Uterus (tissue), 4 donors: Measurements from ENCODE around the gene RBM10. TPM values are rescaled to one million over a fixed set of nuclear protein-coding genes. Genes with fewer than 3 reads are reported as not detected.
"Not testable (repeated sequence)": the region's sequence is repeated elsewhere in the genome, so short reads cannot be mapped to it uniquely, and the experiment has no call there.

Experiments used
- DNase-seq, 2 donors: peaks; one replicate each; pipeline ENCODE4 v3.0.0-alpha.2; 2019 to 2020
- H3K27ac ChIP-seq, 2 donors: fragments of 200-600 bp; sonication (generic); 1 replicate in 1 of 2; 2 replicates in 1 of 2; pipeline ENCODE4 v1.5.1; 2016 to 2018
- H3K27me3 ChIP-seq, 2 donors: fragments of 200-600 bp; sonication (generic); one replicate each; pipeline ENCODE4 v1.5.1; 2018 to 2019; ENCODE audit warnings: control low read depth in 1 of 2
- H3K36me3 ChIP-seq, 2 donors: fragments of 200-600 bp; sonication (generic); one replicate each; pipeline ENCODE4 v1.5.1; 2019; ENCODE audit warnings: control low read depth in 1 of 2
- H3K4me1 ChIP-seq, 2 donors: fragments of 200-600 bp; sonication (generic); one replicate each; pipeline ENCODE4 v1.5.1; 2018 to 2019; ENCODE audit warnings: control low read depth in 1 of 2
- H3K4me3 ChIP-seq, 2 donors: fragments of 200-600 bp; sonication (generic); 1 replicate in 1 of 2; 2 replicates in 1 of 2; pipeline ENCODE4 v1.5.1; 2018 to 2019; ENCODE audit warnings: mild to moderate bottlenecking in 1 of 2
- H3K9me3 ChIP-seq, 2 donors: fragments of 200-600 bp; sonication (generic); one replicate each; pipeline ENCODE4 v1.5.1; 2019; ENCODE audit warnings: control low read depth in 1 of 2
- CTCF ChIP-seq, 4 experiments: fragments of 200-600 bp in 2 of 4; fragments of 450-650 bp in 2 of 4; sonication (generic) in 2 of 4; IDR thresholded peaks; one replicate each; pipeline ENCODE4 v1.5.1; 2016 to 2019; ENCODE audit warnings: antibody characterized with exemption in 4 of 4, mild to moderate bottlenecking in 2 of 4, moderate library complexity in 1 of 4
- POLR2A ChIP-seq, 2 donors: fragments of 450-650 bp; IDR thresholded peaks; one replicate each; pipeline ENCODE4 v1.6.1; 2016; ENCODE audit warnings: antibody characterized with exemption in 2 of 2, mild to moderate bottlenecking in 1 of 2, moderate library complexity in 1 of 2
- intact Hi-C: fragments of 100-400 bp; cut with DNase I; formaldehyde crosslinking; loops from one replicate; pipeline ENCODE4 v1.15.1; 2023; ENCODE audit warnings: low total_unique reads
- total RNA-seq, 4 donors: library from RNA; depleted of rRNA in 3 of 4; stranded (reverse); fragments of >200 nt in 3 of 4; gene quantifications; one replicate each; pipeline versions ENCODE4 v1.1.0 to v1.2.4, GENCODE V29; 2014 to 2023
- donor health status: DM: yes; HTN: yes; CAD: no.

Gene RBM10
- total RNA-seq, result 10 to 100 TPM in 2 of 4 donors, 1 to 10 TPM in 2; 4.4 to 45.4 (median 22.3) TPM

- peak within 1 kb of the TSS; percentile 95 for H3K27ac ChIP-seq
- no peaks in the 10 kb centered on the region for H3K4me1 ChIP-seq
- peak; percentile 49 to 85 (median 69) for TF ChIP-seq CTCF (IDR thresholded peaks at IDR 0.05)
- TF ChIP-seq POLR2A (IDR thresholded peaks at IDR 0.05), result peak; percentile 68 to 78
- peak within 1 kb of the TSS; percentile 69 to 87 for H3K4me3 ChIP-seq
- no peaks in the 10 kb centered on the region for H3K9me3 ChIP-seq
- no peaks in the 10 kb centered on the region for H3K36me3 ChIP-seq
- peak; percentile 90 to 94 for DNase-seq
- H3K27me3 ChIP-seq, result peaks cover 0 to 8% of the 10 kb centered on the region in 2 donors
- intact Hi-C loops, result no loop called here
Observed at GRCh38 chrX:47144626-47145394, at the start of gene RBM10, which contains the start of gene NDUFB11. TSS of gene RBM10 (plus strand) at chrX:47145221. CDS start at chrX:47147482, 2,261 bp downstream. TSS of gene NDUFB11 (minus strand) at chrX:47144702. CDS start at chrX:47144679, 23 bp downstream.

- DNase-seq, result no peak
- Histone ChIP-seq H3K27ac (no peak overlapping the region), H3K4me1 (no peaks in the 10 kb centered on the region), H3K36me3 (no peaks in the 10 kb centered on the region), H3K4me3 (no peak overlapping the region), H3K9me3 (no peaks in the 10 kb centered on the region), H3K27me3 (no peaks in the 10 kb centered on the region)
- intact Hi-C loops, result no loop called here
- TF ChIP-seq POLR2A (IDR thresholded peaks at IDR 0.05) (no peak), CTCF (IDR thresholded peaks at IDR 0.05) (no peak)
Observed at GRCh38 chrX:47097018-47097417, 48.0 kb upstream of the RBM10 start.

GRCh38 chrX:47098338-47099094, 46.5 kb upstream of the RBM10 start:
- Histone ChIP-seq H3K27ac (no peak overlapping the region), H3K36me3 (no peaks in the 10 kb centered on the region), H3K27me3 (no peaks in the 10 kb centered on the region), H3K4me1 (no peaks in the 10 kb centered on the region), H3K4me3 (no peak overlapping the region), H3K9me3 (no peaks in the 10 kb centered on the region)
- no peak for DNase-seq
- intact Hi-C loops, result no loop called here
- TF ChIP-seq POLR2A (IDR thresholded peaks at IDR 0.05), result no peak
- no peak for TF ChIP-seq CTCF (IDR thresholded peaks at IDR 0.05)

GRCh38 chrX:47101206-47101605, 43.8 kb upstream of the RBM10 start:
- no peaks in the 10 kb centered on the region for H3K9me3 ChIP-seq
- H3K36me3 ChIP-seq, result no peaks in the 10 kb centered on the region
- no peaks in the 10 kb centered on the region for H3K4me1 ChIP-seq
- intact Hi-C loops, result no loop called here
- DNase-seq, result no peak
- H3K27ac ChIP-seq, result no peak overlapping the region
- TF ChIP-seq POLR2A (IDR thresholded peaks at IDR 0.05), result no peak
- TF ChIP-seq CTCF (IDR thresholded peaks at IDR 0.05), result no peak
- H3K4me3 ChIP-seq, result no peak overlapping the region
- no peaks in the 10 kb centered on the region for H3K27me3 ChIP-seq

GRCh38 chrX:47110936-47111615, 33.9 kb upstream of the RBM10 start:
- H3K9me3 ChIP-seq, H3K4me1 ChIP-seq, H3K27me3 ChIP-seq, intact Hi-C loops, H3K4me3 ChIP-seq, DNase-seq, H3K36me3 ChIP-seq, H3K27ac ChIP-seq: not testable (repeated sequence)
